HepG2 (cell line): ENCODE results near the gene RNASE8. TPM values are rescaled to one million over a fixed set of nuclear protein-coding genes. Genes with fewer than 3 reads are reported as not detected.
A peak's percentile ranks its signal among the peaks of the same experiment; 100 is the strongest.

Experiments used
- CC2D1A ChIP-seq: sonication (generic); formaldehyde crosslinking; IDR thresholded peaks from 2 replicates; pipeline ENCODE4 v1.8.1; 2023; ENCODE audit warnings: mild to moderate bottlenecking, missing genetic modification reagents
- CENPT ChIP-seq: sonication (generic); formaldehyde crosslinking; IDR thresholded peaks from 2 replicates; pipeline ENCODE4 v1.8.0; 2022; ENCODE audit warnings: low read depth, mild to moderate bottlenecking, moderate library complexity, missing genetic modification reagents
- CENPX ChIP-seq: sonication (generic); formaldehyde crosslinking; IDR thresholded peaks from 2 replicates; pipeline ENCODE4 v1.9.0; 2021; ENCODE audit warnings: mild to moderate bottlenecking, missing genetic modification reagents, moderate library complexity
- GABPA ChIP-seq, 2 experiments: IDR thresholded peaks; 2 replicates each; pipeline ENCODE4 v1.6.1; 2011 to 2016; ENCODE audit warnings: low read depth in 2 of 2, low read length in 1 of 2, missing biosample characterization in 1 of 2, missing genetic modification characterization in 1 of 2
- HOXA3 ChIP-seq: sonication (generic); formaldehyde crosslinking; IDR thresholded peaks from 2 replicates; pipeline ENCODE4 v1.5.0; 2020; ENCODE audit warnings: missing genetic modification reagents
- MAFG ChIP-seq: sonication (generic); formaldehyde crosslinking; IDR thresholded peaks from 2 replicates; pipeline ENCODE4 v1.5.1; 2020; ENCODE audit warnings: mild to moderate bottlenecking, missing genetic modification reagents
- MED13 ChIP-seq: sonication (generic); formaldehyde crosslinking; IDR thresholded peaks from 2 replicates; pipeline ENCODE4 v1.5.0; 2020; ENCODE audit warnings: missing genetic modification reagents
- MLLT10 ChIP-seq: sonication (generic); formaldehyde crosslinking; IDR thresholded peaks from 2 replicates; pipeline ENCODE4 v1.4.0; 2020; ENCODE audit warnings: missing genetic modification reagents
- POLR2AphosphoS2 ChIP-seq: IDR thresholded peaks from 2 replicates; pipeline ENCODE4 v1.6.1; 2011; ENCODE audit warnings: low read depth, low read length, improper control_type of control experiment
- RFXANK ChIP-seq: IDR thresholded peaks from 2 replicates; pipeline ENCODE4 v1.6.1; 2016
- RNF2 ChIP-seq: fragments of 450-650 bp; conservative IDR thresholded peaks from 2 replicates; pipeline ENCODE4 v1.6.1; 2016; ENCODE audit warnings: low read depth
- RORA ChIP-seq: sonication (generic); formaldehyde crosslinking; IDR thresholded peaks from 2 replicates; pipeline ENCODE4 v1.5.0; 2020; ENCODE audit warnings: mild to moderate bottlenecking, missing genetic modification reagents, moderate library complexity
- XBP1 ChIP-seq: sonication (generic); formaldehyde crosslinking; IDR thresholded peaks from 2 replicates; pipeline ENCODE4 v1.5.0; 2020; ENCODE audit warnings: missing genetic modification reagents
- ZBTB7A ChIP-seq: sonication (generic); formaldehyde crosslinking; IDR thresholded peaks from 2 replicates; pipeline ENCODE4 v1.8.0; 2022; ENCODE audit warnings: mild to moderate bottlenecking, missing genetic modification reagents
- ZNF12 ChIP-seq: sonication (generic); formaldehyde crosslinking; IDR thresholded peaks from 2 replicates; pipeline ENCODE4 v1.5.0; 2020; ENCODE audit warnings: missing genetic modification reagents
- ZNF350 ChIP-seq: sonication (generic); formaldehyde crosslinking; IDR thresholded peaks from 2 replicates; pipeline ENCODE4 v1.4.0; 2020; ENCODE audit warnings: mild to moderate bottlenecking, low read depth, missing genetic modification reagents, borderline replicate concordance
- ZNF354B ChIP-seq: sonication (generic); formaldehyde crosslinking; IDR thresholded peaks from 2 replicates; pipeline ENCODE4 v1.8.0; 2022; ENCODE audit warnings: mild to moderate bottlenecking, missing genetic modification reagents
- polyA plus RNA-seq, 8 experiments: library from polyadenylated mRNA; depleted of rRNA in 3 of 8; stranded (reverse) in 7 of 8; unstranded in 1 of 8; fragments of >200 nt; fragmentation: Illumina TruSeq in 4 of 8; extraction: Trizol in 4 of 8; gene quantifications; 2 replicates each; pipeline versions ENCODE4 v1.2.1 to v1.2.3, GENCODE V29; 2011 to 2016; ENCODE audit warnings: low read depth in 4 of 8, missing spikeins in 1 of 8, mixed read lengths in 1 of 8; ENCODE audit not compliant: insufficient read depth in 1 of 8
- total RNA-seq, 5 experiments: library from RNA; depleted of rRNA; stranded (reverse); fragments of >200 nt; fragmentation: Illumina TruSeq; extraction: Trizol; gene quantifications; 2 replicates each; pipeline ENCODE4 v1.2.3, GENCODE V29; 2016; ENCODE audit warnings: low read depth in 1 of 5
- TF ChIP-seq, protein P1 (sequence below): sonication (generic); formaldehyde crosslinking; IDR thresholded peaks from 2 replicates; pipeline ENCODE4 v1.5.1; 2020; ENCODE audit warnings: mild to moderate bottlenecking, missing genetic modification reagents, moderate library complexity
- TF ChIP-seq, protein P2 (sequence below): sonication (generic); formaldehyde crosslinking; IDR thresholded peaks from 2 replicates; pipeline ENCODE4 v1.8.0; 2022; ENCODE audit warnings: low read depth, missing genetic modification reagents
- TF ChIP-seq, protein P3 (sequence below): sonication (generic); formaldehyde crosslinking; IDR thresholded peaks from 2 replicates; pipeline ENCODE4 v1.5.1; 2020; ENCODE audit warnings: mild to moderate bottlenecking, moderate library complexity, missing genetic modification reagents
- TF ChIP-seq, protein P4 (sequence below): sonication (generic); formaldehyde crosslinking; IDR thresholded peaks from 2 replicates; pipeline ENCODE4 v1.4.0; 2020; ENCODE audit warnings: missing genetic modification reagents

Gene RNASE8
- total and polyA plus RNA-seq, 2 of the 13 experiments (the other 11 are each of a cell fraction or from before 2014, with no cell fraction given) = not detected

DNA sequence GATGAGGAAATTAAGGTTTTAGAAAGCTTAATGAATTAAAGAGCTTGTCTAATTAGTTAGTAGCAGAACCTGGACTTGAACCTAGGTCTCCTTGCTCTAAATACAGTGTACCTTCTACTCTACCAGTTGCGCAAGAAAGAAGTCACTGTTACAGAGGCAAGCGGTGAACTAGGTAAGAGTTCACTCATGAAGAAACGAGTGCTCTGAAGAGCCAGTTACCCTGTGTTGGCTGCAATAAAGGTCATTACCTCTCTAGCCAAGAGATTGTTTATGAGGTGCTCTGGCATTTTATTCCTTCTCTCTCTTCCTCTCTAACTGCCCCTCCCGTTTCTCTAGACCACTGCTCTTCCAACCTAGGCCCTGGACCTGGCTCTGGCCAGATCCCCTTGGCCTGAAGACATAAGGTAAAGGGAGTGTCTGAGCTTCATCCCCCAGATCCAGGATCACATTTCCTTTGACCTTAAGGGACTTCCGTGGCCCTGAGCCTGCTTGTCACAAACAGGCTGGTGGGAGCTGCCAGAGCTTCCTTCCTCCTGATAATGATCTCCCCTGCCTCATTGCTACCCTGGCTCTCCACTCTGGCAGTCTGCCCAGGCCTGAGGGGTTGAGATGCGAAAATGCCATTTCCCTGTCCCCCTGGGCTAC lies 13.5 kb upstream of the RNASE8 start (continued):
- TF ChIP-seq, protein P1, sequence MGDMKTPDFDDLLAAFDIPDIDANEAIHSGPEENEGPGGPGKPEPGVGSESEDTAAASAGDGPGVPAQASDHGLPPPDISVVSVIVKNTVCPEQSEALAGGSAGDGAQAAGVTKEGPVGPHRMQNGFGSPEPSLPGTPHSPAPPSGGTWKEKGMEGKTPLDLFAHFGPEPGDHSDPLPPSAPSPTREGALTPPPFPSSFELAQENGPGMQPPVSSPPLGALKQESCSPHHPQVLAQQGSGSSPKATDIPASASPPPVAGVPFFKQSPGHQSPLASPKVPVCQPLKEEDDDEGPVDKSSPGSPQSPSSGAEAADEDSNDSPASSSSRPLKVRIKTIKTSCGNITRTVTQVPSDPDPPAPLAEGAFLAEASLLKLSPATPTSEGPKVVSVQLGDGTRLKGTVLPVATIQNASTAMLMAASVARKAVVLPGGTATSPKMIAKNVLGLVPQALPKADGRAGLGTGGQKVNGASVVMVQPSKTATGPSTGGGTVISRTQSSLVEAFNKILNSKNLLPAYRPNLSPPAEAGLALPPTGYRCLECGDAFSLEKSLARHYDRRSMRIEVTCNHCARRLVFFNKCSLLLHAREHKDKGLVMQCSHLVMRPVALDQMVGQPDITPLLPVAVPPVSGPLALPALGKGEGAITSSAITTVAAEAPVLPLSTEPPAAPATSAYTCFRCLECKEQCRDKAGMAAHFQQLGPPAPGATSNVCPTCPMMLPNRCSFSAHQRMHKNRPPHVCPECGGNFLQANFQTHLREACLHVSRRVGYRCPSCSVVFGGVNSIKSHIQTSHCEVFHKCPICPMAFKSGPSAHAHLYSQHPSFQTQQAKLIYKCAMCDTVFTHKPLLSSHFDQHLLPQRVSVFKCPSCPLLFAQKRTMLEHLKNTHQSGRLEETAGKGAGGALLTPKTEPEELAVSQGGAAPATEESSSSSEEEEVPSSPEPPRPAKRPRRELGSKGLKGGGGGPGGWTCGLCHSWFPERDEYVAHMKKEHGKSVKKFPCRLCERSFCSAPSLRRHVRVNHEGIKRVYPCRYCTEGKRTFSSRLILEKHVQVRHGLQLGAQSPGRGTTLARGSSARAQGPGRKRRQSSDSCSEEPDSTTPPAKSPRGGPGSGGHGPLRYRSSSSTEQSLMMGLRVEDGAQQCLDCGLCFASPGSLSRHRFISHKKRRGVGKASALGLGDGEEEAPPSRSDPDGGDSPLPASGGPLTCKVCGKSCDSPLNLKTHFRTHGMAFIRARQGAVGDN (CRISPR knock-in tag) = peak; percentile 70
- TF ChIP-seq HOXA3 (CRISPR knock-in tag) (peak; percentile 47; the same call in 1 of the 2 replicates), RNF2 (no peak), MLLT10 (CRISPR knock-in tag) (no peak), RFXANK (CRISPR knock-in tag) (no peak), MED13 (CRISPR knock-in tag) (no peak), RORA (CRISPR knock-in tag) (no peak), ZNF12 (peak; percentile 91), MAFG (CRISPR knock-in tag) (no peak), CC2D1A (CRISPR knock-in tag) (no peak), ZNF350 (peak; percentile 14; the same call in 1 of the 2 replicates), POLR2AphosphoS2 (no peak), ZBTB7A (CRISPR knock-in tag) (no peak), CENPT (CRISPR knock-in tag) (no peak), GABPA (IDR thresholded peaks at IDR 0.05; ENCODE audit: low read depth, low read length) (no peak), GABPA (CRISPR knock-in tag; IDR thresholded peaks at IDR 0.05; ENCODE audit: low read depth) (peak; percentile 49; the same call in 1 of the 2 replicates), CENPX (CRISPR knock-in tag) (no peak), ZNF354B (CRISPR knock-in tag) (no peak), XBP1 (CRISPR knock-in tag) (no peak)
- TF ChIP-seq, protein P2, sequence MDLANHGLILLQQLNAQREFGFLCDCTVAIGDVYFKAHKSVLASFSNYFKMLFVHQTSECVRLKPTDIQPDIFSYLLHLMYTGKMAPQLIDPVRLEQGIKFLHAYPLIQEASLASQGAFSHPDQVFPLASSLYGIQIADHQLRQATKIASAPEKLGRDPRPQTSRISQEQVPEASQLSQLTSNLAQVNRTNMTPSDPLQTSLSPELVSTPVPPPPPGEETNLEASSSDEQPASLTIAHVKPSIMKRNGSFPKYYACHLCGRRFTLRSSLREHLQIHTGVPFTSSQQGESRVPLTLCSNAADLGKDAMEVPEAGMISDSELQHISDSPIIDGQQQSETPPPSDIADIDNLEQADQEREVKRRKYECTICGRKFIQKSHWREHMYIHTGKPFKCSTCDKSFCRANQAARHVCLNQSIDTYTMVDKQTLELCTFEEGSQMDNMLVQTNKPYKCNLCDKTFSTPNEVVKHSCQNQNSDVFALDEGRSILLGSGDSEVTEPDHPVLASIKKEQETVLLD (CRISPR knock-in tag) = no peak
- TF ChIP-seq, protein P3, sequence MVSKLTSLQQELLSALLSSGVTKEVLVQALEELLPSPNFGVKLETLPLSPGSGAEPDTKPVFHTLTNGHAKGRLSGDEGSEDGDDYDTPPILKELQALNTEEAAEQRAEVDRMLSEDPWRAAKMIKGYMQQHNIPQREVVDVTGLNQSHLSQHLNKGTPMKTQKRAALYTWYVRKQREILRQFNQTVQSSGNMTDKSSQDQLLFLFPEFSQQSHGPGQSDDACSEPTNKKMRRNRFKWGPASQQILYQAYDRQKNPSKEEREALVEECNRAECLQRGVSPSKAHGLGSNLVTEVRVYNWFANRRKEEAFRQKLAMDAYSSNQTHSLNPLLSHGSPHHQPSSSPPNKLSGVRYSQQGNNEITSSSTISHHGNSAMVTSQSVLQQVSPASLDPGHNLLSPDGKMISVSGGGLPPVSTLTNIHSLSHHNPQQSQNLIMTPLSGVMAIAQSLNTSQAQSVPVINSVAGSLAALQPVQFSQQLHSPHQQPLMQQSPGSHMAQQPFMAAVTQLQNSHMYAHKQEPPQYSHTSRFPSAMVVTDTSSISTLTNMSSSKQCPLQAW (CRISPR knock-in tag) = peak; percentile 74; the same call in 1 of the 2 replicates
- TF ChIP-seq, protein P4, sequence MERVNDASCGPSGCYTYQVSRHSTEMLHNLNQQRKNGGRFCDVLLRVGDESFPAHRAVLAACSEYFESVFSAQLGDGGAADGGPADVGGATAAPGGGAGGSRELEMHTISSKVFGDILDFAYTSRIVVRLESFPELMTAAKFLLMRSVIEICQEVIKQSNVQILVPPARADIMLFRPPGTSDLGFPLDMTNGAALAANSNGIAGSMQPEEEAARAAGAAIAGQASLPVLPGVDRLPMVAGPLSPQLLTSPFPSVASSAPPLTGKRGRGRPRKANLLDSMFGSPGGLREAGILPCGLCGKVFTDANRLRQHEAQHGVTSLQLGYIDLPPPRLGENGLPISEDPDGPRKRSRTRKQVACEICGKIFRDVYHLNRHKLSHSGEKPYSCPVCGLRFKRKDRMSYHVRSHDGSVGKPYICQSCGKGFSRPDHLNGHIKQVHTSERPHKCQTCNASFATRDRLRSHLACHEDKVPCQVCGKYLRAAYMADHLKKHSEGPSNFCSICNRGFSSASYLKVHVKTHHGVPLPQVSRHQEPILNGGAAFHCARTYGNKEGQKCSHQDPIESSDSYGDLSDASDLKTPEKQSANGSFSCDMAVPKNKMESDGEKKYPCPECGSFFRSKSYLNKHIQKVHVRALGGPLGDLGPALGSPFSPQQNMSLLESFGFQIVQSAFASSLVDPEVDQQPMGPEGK (CRISPR knock-in tag) = peak; percentile 48
